ENCODE measurements around the gene SLC25A19.
"Not testable (repeated sequence)": the region's sequence is repeated elsewhere in the genome, so short reads cannot be mapped to it uniquely, and the experiment has no call there.

The SLC25A19 gene

GRCh38 chr17:75301502-75302206, 12.4 kb upstream of the SLC25A19 start:
- no peak for DNase-seq (ENCODE audit: low read depth in 3 of 3)

GRCh38 chr17:75301049-75301448, 11.8 kb upstream of the SLC25A19 start:
- no peak for DNase-seq (ENCODE audit: low read depth in 3 of 3)

- DNase-seq (ENCODE audit: low read depth in 3 of 3), result no peak
These were observed 11.0 kb upstream of the SLC25A19 start for GRCh38 chr17:75300280-75300679.

- DNase-seq (ENCODE audit: low read depth in 3 of 3), result no peak
These were observed 6.2 kb upstream of the SLC25A19 start for GRCh38 chr17:75295201-75296158.

- not testable (repeated sequence) for DNase-seq (ENCODE audit: low read depth in 3 of 3)
These were observed 3.7 kb upstream of the SLC25A19 start for GRCh38 chr17:75292810-75293448.

GRCh38 chr17:75289832-75290337, 652 bp upstream of the SLC25A19 start:
- DNase-seq (ENCODE audit: low read depth in 3 of 3), result peak; percentile 33 to 48 (median 42)

- DNase-seq (ENCODE audit: low read depth in 3 of 3), result peak in 2 of 3 donors; percentile 33 to 40
These were observed 491 bp downstream of the SLC25A19 start for GRCh38 chr17:75288770-75289114.

GRCh38 chr17:75288359-75288758, 874 bp downstream of the SLC25A19 start:
- no peak for DNase-seq (ENCODE audit: low read depth in 3 of 3)

GRCh38 chr17:75287221-75287620, 2.0 kb downstream of the SLC25A19 start:
- DNase-seq (ENCODE audit: low read depth in 3 of 3), result no peak

GRCh38 chr17:75285123-75285522, 4.1 kb downstream of the SLC25A19 start:
- no peak for DNase-seq (ENCODE audit: low read depth in 3 of 3)

GRCh38 chr17:75280189-75280588, 9.0 kb downstream of the SLC25A19 start:
- DNase-seq (ENCODE audit: low read depth in 3 of 3), result not testable (repeated sequence)

- DNase-seq (ENCODE audit: low read depth in 3 of 3), result no peak
These were observed 11.6 kb downstream of the SLC25A19 start for GRCh38 chr17:75277664-75278071.

GRCh38 chr17:75273977-75274708, 15.1 kb downstream of the SLC25A19 start:
- DNase-seq (ENCODE audit: low read depth in 3 of 3), result no peak

- no peak for DNase-seq (ENCODE audit: low read depth in 3 of 3)
These were observed 16.4 kb downstream of the SLC25A19 start for GRCh38 chr17:75272848-75273184.

GRCh38 chr17:75271955-75272847, 17.0 kb downstream of the SLC25A19 start:
- DNase-seq (ENCODE audit: low read depth in 3 of 3), result no peak

GRCh38 chr17:75271233-75271954, 17.8 kb downstream of the SLC25A19 start:
- peak; percentile 74 to 84 (median 79) for DNase-seq (ENCODE audit: low read depth in 3 of 3)

- DNase-seq (ENCODE audit: low read depth in 3 of 3), result no peak
These were observed 18.3 kb downstream of the SLC25A19 start, which contains the start of gene MIF4GD for GRCh38 chr17:75270966-75271232. Gene MIF4GD, minus strand, starts transcription at chr17:75271231. Its CDS starts 1,036 bp downstream, at chr17:75270195.

GRCh38 chr17:75270218-75270965, 18.8 kb downstream of the SLC25A19 start:
- peak; percentile 32 to 65 (median 34) for DNase-seq (ENCODE audit: low read depth in 3 of 3)

GRCh38 chr17:75269844-75270217, 19.4 kb downstream of the SLC25A19 start:
- no peak for DNase-seq (ENCODE audit: low read depth in 3 of 3)

Measured in stimulated activated CD4-positive, alpha-beta T cell treated with anti-CD3 and anti-CD28 coated beads, TNF-alpha, amount 100 ng/mL, for 48 hours (primary cell).